WTC11 (cell line): Measurements from ENCODE around the gene MIB1. TPM values are rescaled to one million over a fixed set of nuclear protein-coding genes. Genes with fewer than 3 reads are reported as not detected.
"Not testable (repeated sequence)": the region's sequence is repeated elsewhere in the genome, so short reads cannot be mapped to it uniquely, and the experiment has no call there.

Experiments used
- ATAC-seq: fragments of 200-7000 bp; cut with Tn5 transposase; 2 replicates; pipeline ENCODE4 v1.10.0; 2021; ENCODE audit warnings: mild to moderate bottlenecking, moderate library complexity
- CTCF ChIA-PET: fragments of 300-600 bp; sonication (Branson Sonifier 250); formaldehyde crosslinking; loops from one replicate; lab custom pipeline; 2021; ENCODE audit warnings: antibody characterized with exemption; lab: Charles Lee
- POLR2A ChIA-PET: fragments of 350-600 bp; sonication (Branson Sonifier 250); formaldehyde crosslinking; loops from one replicate; lab custom pipeline; 2021; ENCODE audit warnings: antibody characterized with exemption; lab: Charles Lee
- DNase-seq: peaks from one replicate; pipeline ENCODE4 v3.0.0; 2021; ENCODE audit warnings: low spot score
- H3K27ac Mint-ChIP-seq: 2 replicates; pipeline ENCODE4 v1.8.0; 2021; ENCODE audit warnings: mixed read lengths
- H3K27me3 Mint-ChIP-seq: 2 replicates; pipeline ENCODE4 v1.8.0; 2021; ENCODE audit warnings: low read depth, mild to moderate bottlenecking, moderate library complexity, mixed read lengths
- H3K36me3 Mint-ChIP-seq: 2 replicates; pipeline ENCODE4 v1.8.0; 2021; ENCODE audit warnings: mixed read lengths
- H3K4me1 Mint-ChIP-seq: 2 replicates; pipeline ENCODE4 v1.8.0; 2022; ENCODE audit warnings: mixed read lengths
- H3K4me3 Mint-ChIP-seq: 2 replicates; pipeline ENCODE4 v1.8.0; 2021; ENCODE audit warnings: mild to moderate bottlenecking, moderate library complexity, mixed read lengths
- H3K9me3 Mint-ChIP-seq: 2 replicates; pipeline ENCODE4 v1.8.0; 2021; ENCODE audit warnings: mixed read lengths
- ETV6 ChIP-seq: sonication (generic); formaldehyde crosslinking; IDR thresholded peaks from 2 replicates; pipeline ENCODE4 v1.8.1; 2022; ENCODE audit warnings: mild to moderate bottlenecking, missing genetic modification reagents
- FOXK1 ChIP-seq: sonication (generic); formaldehyde crosslinking; IDR thresholded peaks from 2 replicates; pipeline ENCODE4 v1.8.0; 2022; ENCODE audit warnings: mild to moderate bottlenecking, moderate library complexity, missing genetic modification reagents
- GABPB1 ChIP-seq: sonication (generic); formaldehyde crosslinking; IDR thresholded peaks from 2 replicates; pipeline ENCODE4 v1.8.1; 2023; ENCODE audit warnings: mild to moderate bottlenecking, missing genetic modification reagents
- NFATC4 ChIP-seq: fragments of 250-450 bp; sonication (Bioruptor Pico); IDR thresholded peaks from 2 replicates; pipeline ENCODE4 v1.9.0; 2021; ENCODE audit warnings: mild to moderate bottlenecking
- NFE2L1 ChIP-seq: sonication (generic); formaldehyde crosslinking; IDR thresholded peaks from 2 replicates; pipeline ENCODE4 v1.8.1; 2023; ENCODE audit warnings: missing genetic modification reagents
- NR1H2 ChIP-seq: sonication (generic); formaldehyde crosslinking; IDR thresholded peaks from 2 replicates; pipeline ENCODE4 v1.9.0; 2021; ENCODE audit warnings: mild to moderate bottlenecking, moderate library complexity, missing genetic modification reagents
- ZNF121 ChIP-seq: sonication (generic); formaldehyde crosslinking; IDR thresholded peaks from 2 replicates; pipeline ENCODE4 v1.8.0; 2023; ENCODE audit warnings: missing genetic modification reagents
- ZNF219 ChIP-seq: sonication (generic); formaldehyde crosslinking; IDR thresholded peaks from 2 replicates; pipeline ENCODE4 v1.8.0; 2023; ENCODE audit warnings: missing genetic modification reagents, mild to moderate bottlenecking, borderline replicate concordance
- ZNF281 ChIP-seq: sonication (generic); formaldehyde crosslinking; IDR thresholded peaks from 2 replicates; pipeline ENCODE4 v1.8.0; 2023; ENCODE audit warnings: mild to moderate bottlenecking, missing genetic modification reagents
- total RNA-seq: library from RNA; stranded (reverse); gene quantifications from 3 replicates; pipeline ENCODE4 v1.2.3, GENCODE V29; 2021
- TF ChIP-seq, protein P1 (sequence below): sonication (generic); formaldehyde crosslinking; IDR thresholded peaks from 2 replicates; pipeline ENCODE4 v1.8.0; 2023; ENCODE audit warnings: missing genetic modification reagents
- TF ChIP-seq, protein P2 (sequence below): sonication (generic); formaldehyde crosslinking; conservative IDR thresholded peaks from 2 replicates; pipeline ENCODE4 v1.8.1; 2023; ENCODE audit warnings: mild to moderate bottlenecking, low read depth, missing genetic modification reagents, moderate library complexity

MIB1 gene
- total RNA-seq, 1 experiment from 2014 or later, result 63.9 TPM

- Mint-ChIP-seq H3K36me3 (peaks cover 21% of the 10 kb centered on the region), H3K4me3 (no peak overlapping the region), H3K27me3 (peaks cover 11% of the 10 kb centered on the region), H3K9me3 (peaks cover 24% of the 10 kb centered on the region), H3K4me1 (peaks cover 27% of the 10 kb centered on the region), H3K27ac (no peak overlapping the region)
- ChIA-PET CTCF (interaction anchor here (1.6 kb wide), 1 partner anchor 134 kb away, joined by 5 read pairs; the partner anchor contains the start of gene ESCO1), POLR2A (no interaction called here)
- DNase-seq (peak; percentile 62), ATAC-seq (peak; percentile 29)
- peak; percentile 51; the same call in 1 of the 2 replicates for TF ChIP-seq ZNF281 (CRISPR knock-in tag)
- TF ChIP-seq GABPB1 (CRISPR knock-in tag), result peak; percentile 71; the same call in 1 of the 2 replicates
- no peak for TF ChIP-seq NR1H2 (CRISPR knock-in tag)
- TF ChIP-seq NFE2L1 (CRISPR knock-in tag), result no peak
- TF ChIP-seq FOXK1 (CRISPR knock-in tag), result 0 out of 2 replicates have a peak, but pooled peaks have one; percentile 46
- TF ChIP-seq, protein P1, sequence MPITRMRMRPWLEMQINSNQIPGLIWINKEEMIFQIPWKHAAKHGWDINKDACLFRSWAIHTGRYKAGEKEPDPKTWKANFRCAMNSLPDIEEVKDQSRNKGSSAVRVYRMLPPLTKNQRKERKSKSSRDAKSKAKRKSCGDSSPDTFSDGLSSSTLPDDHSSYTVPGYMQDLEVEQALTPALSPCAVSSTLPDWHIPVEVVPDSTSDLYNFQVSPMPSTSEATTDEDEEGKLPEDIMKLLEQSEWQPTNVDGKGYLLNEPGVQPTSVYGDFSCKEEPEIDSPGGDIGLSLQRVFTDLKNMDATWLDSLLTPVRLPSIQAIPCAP, result no peak
These were observed 5.1 kb upstream of the MIB1 start for GRCh38 chr18:21735452-21736015.

DNA sequence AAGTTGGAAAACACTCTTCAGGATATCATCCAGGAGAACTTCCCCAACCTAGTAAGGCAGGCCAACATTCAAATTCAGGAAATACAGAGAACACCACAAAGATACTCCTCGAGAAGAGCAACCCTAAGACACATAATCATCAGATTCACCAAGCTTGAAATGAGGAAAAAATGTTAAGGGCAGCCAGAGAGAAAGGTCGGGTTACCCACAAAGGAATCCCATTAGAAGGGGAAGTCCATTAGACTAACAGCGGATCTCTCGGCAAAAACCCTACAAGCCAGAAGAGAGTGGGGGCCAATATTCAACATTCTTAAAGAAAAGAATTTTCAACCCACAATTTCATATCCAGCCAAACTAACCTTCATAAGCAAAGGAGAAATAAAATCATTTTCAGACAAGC lies 3.7 kb upstream of the MIB1 start:
- Mint-ChIP-seq H3K27me3 (peaks cover 11% of the 10 kb centered on the region), H3K4me1 (peaks cover 27% of the 10 kb centered on the region), H3K9me3 (peaks cover 24% of the 10 kb centered on the region), H3K36me3 (peaks cover 21% of the 10 kb centered on the region)
- POLR2A ChIA-PET, ATAC-seq, CTCF ChIA-PET, H3K27ac Mint-ChIP-seq, DNase-seq, H3K4me3 Mint-ChIP-seq: not testable (repeated sequence)

- peak; percentile 2 for ATAC-seq
- Mint-ChIP-seq H3K9me3 (peaks cover 18% of the 10 kb centered on the region), H3K4me1 (peaks cover 46% of the 10 kb centered on the region), H3K27ac (peak overlapping the region; percentile 94), H3K36me3 (peaks cover 17% of the 10 kb centered on the region), H3K27me3 (peaks cover 11% of the 10 kb centered on the region), H3K4me3 (peak overlapping the region; percentile 87)
- ChIA-PET CTCF (interaction anchor here (0.6 to 3.8 kb wide), 9 partner anchors 9 to 1452 kb away, joined by 3 to 17 read pairs (median 4); partner anchors contain the start of genes ABHD3, ESCO1 and SNRPD1), POLR2A (interaction anchor here (0.5 to 1.8 kb wide), 5 partner anchors 35 to 140 kb away, joined by 3 to 16 read pairs (median 5); partner anchors contain the start of genes ABHD3 and ESCO1)
- no peak for DNase-seq
- TF ChIP-seq ZNF121 (CRISPR knock-in tag) (0 out of 2 replicates have a peak, but pooled peaks have one; percentile 26), ZNF219 (CRISPR knock-in tag) (no peak), ETV6 (CRISPR knock-in tag) (no peak), NFATC4 (CRISPR knock-in tag) (no peak)
These were observed 721 bp upstream of the MIB1 start for GRCh38 chr18:21739604-21740537.

DNA sequence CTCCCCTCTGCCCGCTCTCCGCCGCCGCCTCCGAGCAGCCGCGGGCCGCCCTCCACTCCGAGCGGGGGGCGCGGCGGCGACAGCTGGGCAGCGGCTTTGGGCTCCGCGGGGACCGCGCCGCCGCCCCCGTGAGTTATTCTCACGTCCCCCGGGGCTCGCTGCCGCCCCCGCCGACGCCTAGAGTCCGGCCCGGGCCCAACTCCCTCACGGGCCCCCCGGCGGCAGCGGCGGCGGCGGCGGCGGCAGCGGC lies 645 bp downstream of the MIB1 start:
- ATAC-seq, result no peak
- POLR2A ChIA-PET, result interaction anchor here (1.8 kb wide), 1 partner anchor 141 kb away, joined by 16 read pairs; the partner anchor contains the start of gene ESCO1
- H3K4me3 Mint-ChIP-seq, result no peak overlapping the region

More for the DNA sequence above, 645 bp downstream of the MIB1 start:
- H3K27ac Mint-ChIP-seq, result no peak overlapping the region
- peaks cover 11% of the 10 kb centered on the region for H3K9me3 Mint-ChIP-seq
- DNase-seq, result no peak
- TF ChIP-seq ETV6 (CRISPR knock-in tag), result 0 out of 2 replicates have a peak, but pooled peaks have one; percentile 0
- TF ChIP-seq, protein P2, sequence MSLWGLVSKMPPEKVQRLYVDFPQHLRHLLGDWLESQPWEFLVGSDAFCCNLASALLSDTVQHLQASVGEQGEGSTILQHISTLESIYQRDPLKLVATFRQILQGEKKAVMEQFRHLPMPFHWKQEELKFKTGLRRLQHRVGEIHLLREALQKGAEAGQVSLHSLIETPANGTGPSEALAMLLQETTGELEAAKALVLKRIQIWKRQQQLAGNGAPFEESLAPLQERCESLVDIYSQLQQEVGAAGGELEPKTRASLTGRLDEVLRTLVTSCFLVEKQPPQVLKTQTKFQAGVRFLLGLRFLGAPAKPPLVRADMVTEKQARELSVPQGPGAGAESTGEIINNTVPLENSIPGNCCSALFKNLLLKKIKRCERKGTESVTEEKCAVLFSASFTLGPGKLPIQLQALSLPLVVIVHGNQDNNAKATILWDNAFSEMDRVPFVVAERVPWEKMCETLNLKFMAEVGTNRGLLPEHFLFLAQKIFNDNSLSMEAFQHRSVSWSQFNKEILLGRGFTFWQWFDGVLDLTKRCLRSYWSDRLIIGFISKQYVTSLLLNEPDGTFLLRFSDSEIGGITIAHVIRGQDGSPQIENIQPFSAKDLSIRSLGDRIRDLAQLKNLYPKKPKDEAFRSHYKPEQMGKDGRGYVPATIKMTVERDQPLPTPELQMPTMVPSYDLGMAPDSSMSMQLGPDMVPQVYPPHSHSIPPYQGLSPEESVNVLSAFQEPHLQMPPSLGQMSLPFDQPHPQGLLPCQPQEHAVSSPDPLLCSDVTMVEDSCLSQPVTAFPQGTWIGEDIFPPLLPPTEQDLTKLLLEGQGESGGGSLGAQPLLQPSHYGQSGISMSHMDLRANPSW (CRISPR knock-in tag), result no peak
- H3K27me3 Mint-ChIP-seq, result peaks cover 6% of the 10 kb centered on the region
- CTCF ChIA-PET, result interaction anchor here (3.8 kb wide), 1 partner anchor 37 kb away, joined by 17 read pairs; the partner anchor contains the start of gene ABHD3
- H3K4me1 Mint-ChIP-seq, result peaks cover 45% of the 10 kb centered on the region
- peaks cover 10% of the 10 kb centered on the region for H3K36me3 Mint-ChIP-seq
